ENCODE data around the gene BIRC6.
"Not testable (repeated sequence)": the region's sequence is repeated elsewhere in the genome, so short reads cannot be mapped to it uniquely, and the experiment has no call there.

BIRC6 gene

GRCh38 chr2:32622570-32623310 is 265.9 kb downstream of the BIRC6 start:
- DNase-seq (ENCODE audit: low spot score): no peak

DNA sequence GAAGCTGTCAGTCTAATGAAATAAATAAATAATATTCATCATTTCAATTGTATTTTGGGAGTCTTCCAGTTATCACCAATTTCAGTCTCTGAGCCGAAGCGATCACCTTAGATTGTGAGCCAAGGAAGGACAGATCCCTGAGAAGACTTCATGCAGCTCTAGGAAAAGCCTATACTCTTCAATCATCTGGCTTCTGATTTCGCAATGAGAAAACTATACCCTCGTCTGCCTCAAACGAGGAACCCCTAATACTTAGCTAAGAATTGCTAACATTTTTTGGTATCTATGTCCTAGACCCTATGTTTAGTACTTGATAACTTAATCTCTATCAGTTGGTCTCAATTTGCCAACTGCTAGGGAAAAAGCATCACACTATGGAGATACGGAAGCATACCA is 266.5 kb downstream of the BIRC6 start:
- DNase-seq (ENCODE audit: low spot score): no peak

- no peak for DNase-seq (ENCODE audit: low spot score)
Observed at GRCh38 chr2:32624812-32625211, 268.0 kb downstream of the BIRC6 start.

DNA sequence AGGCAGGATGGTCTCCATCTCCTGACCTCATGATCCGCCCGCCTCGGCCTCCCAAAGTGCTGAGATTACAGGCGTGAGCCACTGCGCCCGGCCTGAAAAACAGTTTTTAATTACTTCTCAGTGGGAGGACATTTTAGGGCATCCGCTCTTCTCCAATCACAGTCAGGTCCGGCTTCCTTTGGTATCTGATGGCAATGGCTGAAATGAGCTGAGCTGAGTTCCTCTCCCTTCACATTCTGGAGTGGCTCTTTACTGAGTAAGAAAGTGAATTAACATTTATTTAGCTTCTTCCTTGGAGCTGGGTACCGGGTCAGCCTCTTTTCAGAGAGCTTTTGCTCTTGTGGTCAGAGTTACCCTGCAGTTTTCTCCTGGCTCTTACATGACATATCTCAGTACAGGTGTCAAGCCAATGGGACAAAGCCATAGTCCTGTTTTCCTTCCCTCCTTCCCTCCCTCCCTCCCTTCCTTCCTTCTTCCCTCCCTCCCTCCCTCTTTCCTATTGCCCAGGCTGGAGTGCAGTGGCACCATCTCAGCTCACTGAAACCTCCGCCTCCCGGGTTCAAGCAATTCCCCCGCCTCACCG is 269.9 kb downstream of the BIRC6 start:
- no peak for DNase-seq (ENCODE audit: low spot score)

- peak; percentile 43 for DNase-seq (ENCODE audit: low spot score)
Observed at GRCh38 chr2:32627441-32627813, 270.6 kb downstream of the BIRC6 start.

DNA sequence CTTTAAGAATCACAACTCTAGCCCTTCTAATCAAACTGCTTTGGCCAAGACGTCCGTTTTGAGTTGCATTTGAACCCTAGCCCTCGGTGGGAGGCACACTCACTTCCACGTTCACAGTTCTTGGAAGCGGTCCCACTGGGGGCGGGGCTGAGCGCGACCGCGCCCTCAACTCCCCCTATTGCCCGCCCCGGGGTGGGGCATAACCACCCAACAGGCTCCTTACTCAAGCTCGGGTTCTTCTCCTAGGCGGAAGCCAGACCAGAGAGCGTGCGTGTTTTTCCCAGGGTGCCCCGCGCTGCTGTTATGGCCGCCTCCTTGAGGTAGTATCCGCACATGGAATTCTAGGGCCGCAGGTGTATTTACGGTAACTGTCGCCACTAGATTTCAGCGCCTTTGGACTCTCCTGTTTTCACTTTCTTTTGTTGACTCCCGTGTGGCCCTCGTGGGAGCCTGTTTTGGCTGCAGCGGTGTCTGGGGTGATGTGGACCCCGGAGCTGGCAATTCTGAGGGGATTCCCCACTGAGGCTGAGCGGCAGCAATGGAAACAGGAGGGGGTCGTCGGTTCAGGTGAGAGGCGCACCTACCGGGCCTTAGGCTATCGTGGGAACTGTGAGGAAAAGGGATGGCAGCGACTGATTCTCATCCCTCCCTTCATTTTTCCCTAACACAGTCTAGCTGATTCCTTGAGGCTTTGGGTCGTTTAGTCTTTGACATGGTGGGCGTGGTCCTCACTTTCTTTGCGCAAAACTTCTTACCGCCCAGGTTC is 271.2 kb downstream of the BIRC6 start, which contains the start of gene TTC27:
Gene TTC27, plus strand, starts transcription at position 237 of the 766 bp plus-strand sequence. Its CDS starts 243 bp downstream, at position 480.
- peak; percentile 96 for DNase-seq (ENCODE audit: low spot score)

GRCh38 chr2:32632089-32632488 is 275.3 kb downstream of the BIRC6 start:
- no peak for DNase-seq (ENCODE audit: low spot score)

DNA sequence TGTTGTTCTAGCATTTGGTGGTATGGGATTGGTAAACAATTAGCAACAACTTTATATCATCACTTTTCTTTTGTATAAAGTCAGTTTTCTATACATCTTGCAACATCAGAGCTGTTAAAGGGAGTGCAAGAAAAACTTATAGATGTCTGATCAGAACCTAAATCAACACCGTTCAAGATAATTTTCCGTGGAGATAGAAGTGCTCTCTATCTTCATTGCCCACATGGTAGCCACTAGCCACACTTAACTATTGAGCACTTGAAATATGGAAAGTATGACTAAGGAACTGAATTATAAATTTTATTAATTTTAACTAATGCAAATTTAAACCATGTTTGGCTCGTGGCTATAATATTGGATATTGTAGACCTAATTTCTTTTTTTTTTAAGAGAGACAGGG is 276.2 kb downstream of the BIRC6 start:
- no peak for DNase-seq (ENCODE audit: low spot score)

GRCh38 chr2:32638548-32638947 is 281.7 kb downstream of the BIRC6 start:
- DNase-seq (ENCODE audit: low spot score): not testable (repeated sequence)

DNA sequence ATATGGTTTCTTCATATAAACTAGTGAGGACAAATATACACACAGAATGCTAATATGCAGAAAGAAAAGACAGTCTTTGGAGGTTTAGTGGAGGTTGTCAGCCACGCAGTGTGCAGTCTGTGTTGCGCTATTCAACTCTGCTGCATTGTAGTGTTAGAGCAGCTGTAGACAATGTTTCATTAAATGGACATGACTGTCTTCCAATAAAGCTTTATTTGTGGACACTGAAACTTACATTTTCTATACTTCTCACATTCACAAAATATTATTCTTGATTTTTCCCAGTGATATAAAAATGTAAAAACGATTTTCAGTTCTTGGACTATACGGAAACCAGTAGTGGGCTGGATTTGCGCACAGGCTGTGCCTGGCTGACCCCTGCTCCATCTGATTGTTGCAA is 284.4 kb downstream of the BIRC6 start:
- no peak for DNase-seq (ENCODE audit: low spot score)

- DNase-seq (ENCODE audit: low spot score): peak; percentile 16
Observed at GRCh38 chr2:32647180-32647651, 290.4 kb downstream of the BIRC6 start.

DNA sequence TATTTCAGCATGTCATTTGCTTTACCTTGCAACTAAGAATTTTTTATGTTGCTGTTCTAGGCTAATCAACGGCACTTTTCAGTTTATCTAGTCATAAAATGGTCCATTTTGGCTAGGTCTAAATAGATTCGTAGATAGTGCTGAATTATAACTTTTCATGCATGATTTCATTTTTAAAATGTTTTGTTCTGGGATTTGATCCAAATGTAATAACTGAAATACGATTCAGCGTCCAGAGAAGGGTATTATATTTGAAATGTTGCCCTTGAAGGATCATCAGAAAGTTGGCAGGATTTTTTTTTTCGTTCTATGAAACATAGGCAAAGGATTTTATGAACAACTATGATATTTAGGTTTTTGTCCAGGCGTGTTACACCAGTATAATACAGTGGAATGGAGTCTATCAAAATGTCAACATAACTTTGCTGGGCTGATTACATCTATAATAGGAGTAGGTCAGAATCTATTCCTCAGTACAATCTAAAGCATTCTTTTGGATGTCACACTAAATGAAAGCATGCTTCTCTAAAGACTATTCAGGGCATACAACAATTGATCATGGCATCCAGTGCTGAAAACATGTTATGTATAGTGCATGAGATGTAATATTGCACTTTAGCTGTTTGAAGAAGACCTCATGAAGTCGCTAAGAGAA is 295.9 kb downstream of the BIRC6 start:
- no peak for DNase-seq (ENCODE audit: low spot score)

GRCh38 chr2:32656069-32656468 is 299.2 kb downstream of the BIRC6 start:
- DNase-seq (ENCODE audit: low spot score): no peak

GRCh38 chr2:32663864-32664263 is 307.0 kb downstream of the BIRC6 start:
- no peak for DNase-seq (ENCODE audit: low spot score)

DNA sequence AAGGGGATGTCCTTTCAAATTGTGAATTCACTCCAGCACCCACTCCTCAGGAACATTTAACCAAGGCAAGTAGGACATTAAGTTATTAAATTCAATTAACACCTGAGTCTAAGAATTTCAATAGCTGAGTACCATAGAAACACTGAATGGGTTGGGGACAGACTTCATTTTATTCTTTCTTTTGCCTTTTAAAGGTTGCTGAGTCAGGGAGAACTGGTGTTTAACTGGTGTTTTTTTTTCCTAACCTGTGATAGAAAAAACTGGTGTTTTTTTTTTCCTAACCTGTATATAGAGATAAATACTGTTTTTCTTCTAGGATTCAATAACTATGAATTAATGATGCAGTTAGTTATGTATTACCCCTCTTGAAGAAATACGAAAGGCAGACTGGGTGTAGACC is 309.9 kb downstream of the BIRC6 start:
- no peak for DNase-seq (ENCODE audit: low spot score)

GRCh38 chr2:32668254-32668653 is 311.4 kb downstream of the BIRC6 start:
- no peak for DNase-seq (ENCODE audit: low spot score)
